Inferior parietal cortex (tissue), 1 donor: ENCODE data around the gene MYO1D.
"Not testable (repeated sequence)": the region's sequence is repeated elsewhere in the genome, so short reads cannot be mapped to it uniquely, and the experiment has no call there.

Source experiments
- DNase-seq: peaks from one replicate; pipeline ENCODE4 v3.0.0-alpha.2; 2016; ENCODE audit errors: extremely low spot score

MYO1D gene

DNA sequence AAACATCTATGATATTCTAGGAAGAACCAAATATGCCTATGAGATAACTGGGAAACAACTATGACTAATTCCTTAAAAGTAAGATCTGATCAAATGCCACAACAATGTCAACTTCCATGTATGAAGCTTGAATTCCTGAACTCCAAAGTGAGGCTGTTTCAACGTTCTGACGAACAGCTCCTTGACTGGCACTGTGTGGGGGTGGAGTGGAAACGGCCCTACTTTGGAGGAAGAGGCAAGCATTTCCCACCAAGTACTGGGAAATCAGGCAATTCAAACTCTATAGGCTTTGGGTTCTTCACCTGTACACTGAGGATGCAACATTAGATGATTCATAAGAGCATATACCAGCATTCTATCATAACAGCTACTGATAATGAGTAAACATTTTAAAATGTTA, 203.0 kb downstream of the MYO1D start:
- no peak for DNase-seq

DNA sequence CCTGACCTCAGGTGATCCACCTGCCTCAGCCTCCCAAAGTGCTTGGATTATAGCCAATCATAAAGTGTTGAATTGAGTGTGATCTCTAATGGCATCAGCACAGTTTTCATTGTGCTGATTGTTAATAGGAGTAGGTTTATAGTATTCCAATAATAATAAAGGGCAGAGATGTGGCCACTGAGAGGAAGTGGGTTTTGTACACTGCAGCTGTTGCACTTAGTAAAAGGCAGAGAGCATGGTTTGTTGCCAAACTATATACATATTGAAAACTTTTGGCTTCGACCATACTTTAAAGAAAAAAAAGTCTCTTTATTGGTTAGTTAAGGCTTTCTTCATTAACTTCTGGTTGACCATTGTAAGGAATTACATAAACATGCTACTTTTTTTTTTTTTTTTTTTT, 204.2 kb downstream of the MYO1D start:
- no peak for DNase-seq

DNA sequence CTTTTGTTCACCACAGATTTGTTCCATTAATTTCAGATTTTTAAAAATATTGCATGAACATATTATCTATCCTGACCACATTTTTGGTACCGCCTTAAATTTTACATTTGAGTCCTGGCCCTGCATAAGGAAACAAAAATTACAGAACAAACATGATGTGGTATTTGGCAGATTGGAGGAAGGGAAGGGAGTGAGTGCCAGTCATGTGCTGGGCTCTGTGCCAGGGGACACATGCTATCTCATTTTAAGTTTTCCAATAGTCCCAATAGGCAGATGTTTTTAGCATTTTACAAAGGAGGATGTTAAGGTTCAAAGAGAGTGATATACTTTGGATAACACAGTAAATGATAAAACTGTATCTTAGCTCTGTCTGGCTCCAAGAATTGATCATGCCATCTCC, 205.0 kb downstream of the MYO1D start:
- no peak for DNase-seq

DNA sequence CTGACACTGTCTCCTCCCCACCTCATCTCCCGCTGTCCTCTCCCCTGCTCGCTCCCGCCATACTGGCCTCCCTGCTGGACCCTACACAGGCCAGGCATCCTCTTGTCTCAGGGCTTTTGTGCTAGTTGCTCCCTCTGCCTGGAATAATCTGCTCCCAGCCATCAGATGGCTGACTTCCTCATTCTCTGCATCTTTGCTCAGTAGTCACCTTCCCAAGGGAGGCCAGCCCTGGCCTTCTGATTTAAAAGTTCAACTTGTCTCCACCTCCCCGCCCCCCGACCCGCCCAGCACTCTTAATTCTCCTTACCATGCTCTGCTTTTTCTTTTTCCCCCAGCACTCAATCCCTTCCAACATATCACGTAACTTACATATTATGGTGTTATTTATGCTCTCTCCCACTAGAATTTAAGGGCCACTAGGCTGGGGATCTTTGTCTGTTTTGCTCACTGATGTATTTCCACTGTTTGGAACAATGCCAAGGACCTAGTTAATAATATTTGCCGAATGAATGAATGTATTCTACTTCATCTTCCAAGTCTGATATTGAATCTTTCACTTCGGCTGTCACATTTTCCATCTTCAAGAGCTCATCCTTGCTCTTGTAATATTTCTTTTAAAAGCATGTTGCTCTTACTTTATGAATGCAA, 211.9 kb downstream of the MYO1D start:
- no peak for DNase-seq

DNA sequence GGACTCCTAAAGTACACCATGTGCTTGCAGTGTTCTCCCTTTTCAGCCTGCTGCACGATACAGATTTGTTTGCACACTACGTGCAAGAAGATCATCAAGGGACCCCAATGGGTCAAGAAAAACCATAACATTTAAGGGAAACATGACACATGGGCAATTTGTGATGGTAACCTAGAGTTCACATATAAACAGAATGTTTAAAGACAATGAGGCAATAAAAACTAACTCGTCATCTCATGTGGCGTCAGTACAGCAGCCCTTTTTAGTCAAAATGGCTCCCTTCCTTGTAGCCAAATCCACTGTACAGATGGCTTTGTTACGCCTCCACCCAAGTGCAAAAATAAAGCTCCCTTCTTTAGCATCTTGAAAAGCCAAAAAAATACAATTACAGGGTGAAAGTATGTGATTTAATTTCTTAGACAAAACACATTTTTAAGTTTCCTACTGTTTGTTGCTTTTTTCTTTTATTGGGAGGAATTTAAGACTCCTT, 216.4 kb downstream of the MYO1D start:
- peak; percentile 60 for DNase-seq

DNA sequence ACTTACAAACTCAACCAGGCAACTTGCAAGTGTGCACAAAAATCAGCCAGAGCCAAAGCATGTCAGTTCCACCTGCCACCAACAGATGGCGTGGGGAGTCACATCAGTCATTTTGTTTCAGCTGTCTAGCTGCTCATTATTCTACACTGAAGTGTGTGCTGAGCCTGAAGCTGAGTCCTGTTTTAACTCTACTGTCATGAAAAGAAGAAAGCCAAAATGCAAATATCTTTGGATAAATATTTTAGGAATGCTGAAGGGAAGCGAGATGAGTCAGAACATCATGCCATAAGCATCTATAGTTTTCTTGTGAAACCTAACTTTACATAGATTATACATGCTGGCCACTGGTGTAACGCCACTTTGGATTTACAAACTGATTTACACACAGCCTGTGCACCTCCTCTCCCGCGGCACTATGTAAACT, 217.5 kb downstream of the MYO1D start:
- peak; percentile 93 for DNase-seq

DNA sequence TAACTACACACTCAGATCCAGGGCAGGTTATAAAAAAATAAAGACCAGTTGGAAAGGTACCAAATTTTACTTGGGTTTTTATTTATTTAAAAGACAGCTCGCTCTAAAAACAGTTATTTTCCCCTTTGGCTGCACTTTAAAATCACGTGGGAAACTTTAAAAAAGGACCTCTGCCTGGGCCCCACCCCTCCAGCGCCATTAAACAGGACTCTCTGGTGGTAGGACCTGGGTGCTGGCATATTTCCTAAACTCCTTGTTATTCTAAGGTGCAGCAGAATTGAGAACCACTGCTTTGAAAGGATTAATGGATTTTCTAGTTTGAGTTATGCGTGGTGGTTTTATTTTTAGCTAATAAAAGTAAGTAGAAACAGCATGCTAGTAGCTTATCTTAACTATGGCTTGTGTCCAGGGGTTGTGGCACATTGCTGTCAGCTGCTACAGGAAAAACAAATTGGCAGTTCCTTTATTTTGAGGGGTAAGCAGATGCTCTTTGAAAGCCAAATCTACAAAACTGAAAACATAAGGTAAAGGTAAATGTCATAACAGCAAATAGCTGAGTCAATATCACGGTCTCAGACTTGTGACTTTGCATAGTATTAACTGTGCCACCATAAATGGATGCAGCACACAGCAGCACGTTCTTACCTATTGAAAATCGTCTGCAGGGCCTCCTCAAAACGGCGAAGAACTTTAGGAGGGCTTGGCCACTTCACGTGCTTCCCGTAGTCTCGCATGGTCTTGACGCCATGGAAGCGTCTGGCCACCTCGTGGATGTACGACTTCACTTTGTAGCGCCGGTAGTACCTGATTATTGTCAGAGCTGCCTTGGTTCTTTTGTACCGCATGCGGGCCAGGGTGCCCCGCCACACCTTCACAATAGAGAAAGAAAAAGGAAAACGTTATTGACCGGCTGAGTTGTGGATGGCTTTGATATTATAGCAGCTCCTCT, 218.2 kb downstream of the MYO1D start:
- no peak for DNase-seq

DNA sequence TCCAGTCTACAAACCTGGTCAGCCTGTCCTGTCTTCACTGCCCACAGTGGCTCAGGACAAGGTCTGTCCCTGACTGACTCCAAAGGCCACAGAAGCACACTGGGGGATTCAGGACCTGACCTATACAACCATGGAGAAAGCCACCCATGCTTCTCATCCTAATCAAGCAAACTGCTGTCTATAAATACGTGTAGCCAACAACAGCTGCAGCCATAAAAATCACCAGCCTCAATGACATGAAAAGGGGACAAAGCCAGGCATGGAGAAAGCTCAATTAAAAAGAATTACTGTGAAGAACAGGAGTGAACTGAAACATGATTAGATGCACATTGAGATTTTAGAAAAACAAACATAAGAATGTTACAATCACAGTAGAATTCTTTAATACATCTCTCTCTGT, 220.0 kb downstream of the MYO1D start:
- DNase-seq, result no peak

DNA sequence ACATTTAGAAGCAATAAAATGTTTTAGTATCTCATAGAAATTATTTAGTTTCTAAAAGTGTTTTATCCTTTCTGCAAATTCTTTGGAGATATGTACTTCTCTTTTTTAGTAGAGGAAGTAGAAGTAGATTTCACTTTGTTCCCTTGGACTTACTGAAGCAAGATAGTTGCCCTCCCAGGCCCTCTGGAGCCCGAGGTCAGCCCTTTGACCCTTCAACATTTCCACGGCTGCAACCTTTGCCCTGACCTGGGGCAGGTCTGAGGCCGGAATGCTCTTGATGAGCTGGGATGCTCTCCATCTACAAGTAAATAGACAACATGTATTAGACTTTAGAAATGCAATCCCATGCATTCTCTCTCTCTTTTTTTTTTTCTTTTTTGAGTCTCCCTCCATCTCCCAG, 222.6 kb downstream of the MYO1D start:
- no peak for DNase-seq

DNA sequence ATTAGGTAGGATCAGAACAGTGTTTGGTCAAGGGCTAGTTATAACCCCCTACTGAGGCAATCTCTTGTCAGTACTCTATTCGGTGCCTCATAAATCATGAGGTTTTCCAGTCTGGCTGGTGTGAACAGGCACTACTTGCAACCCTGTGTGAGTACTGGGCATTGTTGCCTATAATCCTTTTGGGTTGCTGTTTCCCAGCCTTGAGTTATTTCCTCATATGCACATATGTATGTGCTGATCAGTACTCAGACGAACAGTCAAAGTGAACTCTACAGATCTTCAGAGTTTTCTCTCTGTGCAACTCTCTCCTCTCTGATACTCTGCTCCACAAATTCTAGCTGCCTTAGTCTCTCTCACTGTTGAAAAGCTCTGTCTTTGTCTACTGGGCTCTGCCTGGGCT, 225.8 kb downstream of the MYO1D start:
- no peak for DNase-seq

DNA sequence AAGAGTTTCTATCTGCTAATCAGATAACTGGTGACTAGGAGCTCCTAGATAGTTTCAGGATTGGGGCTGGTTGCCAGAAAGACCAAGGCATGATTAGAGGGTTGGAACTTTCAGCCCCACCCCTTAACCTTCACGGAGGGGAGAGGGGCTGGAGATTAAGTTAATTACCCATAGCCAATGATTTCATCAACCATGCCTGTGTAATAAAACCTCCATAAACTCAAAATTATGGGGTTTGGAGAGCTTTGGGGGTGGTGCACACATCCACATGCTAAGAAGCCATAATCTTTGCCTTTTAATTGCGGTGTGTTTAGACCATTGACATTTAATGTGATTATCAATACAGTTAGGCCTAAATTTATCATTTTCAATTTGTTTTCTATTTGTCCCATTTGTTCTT, 228.5 kb downstream of the MYO1D start:
- DNase-seq, result no peak

DNA sequence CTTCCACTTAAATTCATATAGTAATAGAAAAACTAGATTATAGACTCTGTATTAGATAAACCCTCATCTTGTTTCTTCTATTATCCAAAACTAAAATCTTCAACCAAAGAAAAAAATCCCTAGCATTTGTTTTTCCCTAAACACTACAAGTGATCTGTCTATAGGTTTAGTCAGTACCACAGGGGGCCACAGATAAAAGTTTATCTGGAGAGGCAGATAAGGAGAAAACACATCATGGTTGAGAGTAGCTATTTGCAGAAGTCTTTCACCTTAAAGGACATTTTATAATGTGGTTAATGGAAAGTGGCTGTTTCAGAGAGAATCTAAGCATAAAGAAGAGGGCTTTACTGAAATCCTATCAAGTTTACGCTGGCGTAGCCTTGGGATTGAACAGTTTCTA, 230.0 kb downstream of the MYO1D start:
- no peak for DNase-seq

DNA sequence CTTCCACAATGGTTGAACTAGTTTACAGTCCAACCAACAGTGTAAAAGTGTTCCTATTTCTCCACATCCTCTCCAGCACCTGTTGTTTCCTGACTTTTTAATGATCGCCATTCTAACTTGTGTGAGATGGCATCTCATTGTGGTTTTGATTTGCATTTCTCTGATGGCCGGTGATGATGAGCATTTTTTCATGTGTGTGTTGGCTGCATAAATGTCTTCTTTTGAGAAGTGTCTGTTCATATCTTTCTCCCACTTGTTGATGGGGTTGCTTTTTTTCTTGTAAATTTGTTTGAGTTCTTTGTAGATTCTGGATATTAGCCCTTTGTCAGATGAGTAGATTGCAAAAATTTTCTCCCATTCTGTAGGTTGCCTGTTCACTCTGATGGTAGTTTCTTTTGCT, 235.4 kb downstream of the MYO1D start:
- not testable (repeated sequence) for DNase-seq

DNA sequence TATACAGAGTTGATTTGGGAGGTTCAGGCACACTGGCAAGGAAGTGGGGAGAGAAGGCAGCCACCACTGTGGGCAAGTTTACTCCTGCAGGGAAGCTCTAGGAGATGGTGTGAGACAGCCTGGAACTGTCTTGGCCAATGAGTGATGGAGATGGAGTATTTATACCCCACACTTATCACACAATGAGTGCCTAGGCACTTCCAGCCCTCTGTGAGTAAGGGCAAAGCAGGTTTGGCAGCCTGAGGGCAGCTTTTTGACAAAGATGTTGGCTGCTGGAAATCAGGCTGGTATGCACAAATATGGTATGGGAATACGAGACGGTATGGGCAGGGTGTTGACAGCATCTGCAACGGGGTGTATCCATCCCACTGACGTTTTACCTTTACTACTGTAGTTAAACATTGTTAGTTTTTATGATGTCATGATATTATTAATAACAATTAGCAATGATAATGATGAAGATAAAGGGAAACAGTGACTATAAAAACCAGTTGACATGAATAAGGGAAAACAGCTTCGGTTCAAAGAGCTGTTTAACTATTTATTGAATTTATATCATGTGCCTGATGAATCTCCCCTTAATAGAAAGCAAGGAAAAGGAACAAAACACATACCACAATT, 240.2 kb downstream of the MYO1D start:
- DNase-seq, result no peak

DNA sequence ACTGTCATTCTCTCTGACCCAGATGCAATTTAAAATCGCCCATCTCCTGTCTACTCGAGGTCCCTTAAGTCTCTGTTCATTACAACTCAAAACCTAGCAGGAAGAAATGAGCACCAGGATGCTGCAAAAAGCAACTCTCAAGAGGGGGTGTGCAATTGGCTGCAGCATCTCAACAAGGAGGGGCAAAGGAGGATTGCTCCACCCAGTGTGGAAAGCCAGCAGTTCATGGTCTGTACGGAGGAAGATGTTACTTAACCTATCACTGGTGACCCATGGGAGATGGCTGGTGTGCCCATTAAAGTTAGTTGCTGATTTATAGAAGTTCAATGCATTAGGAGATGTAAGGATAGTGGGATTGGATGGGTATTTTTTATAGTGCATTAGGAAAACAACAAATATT, 242.8 kb downstream of the MYO1D start:
- DNase-seq, result no peak

DNA sequence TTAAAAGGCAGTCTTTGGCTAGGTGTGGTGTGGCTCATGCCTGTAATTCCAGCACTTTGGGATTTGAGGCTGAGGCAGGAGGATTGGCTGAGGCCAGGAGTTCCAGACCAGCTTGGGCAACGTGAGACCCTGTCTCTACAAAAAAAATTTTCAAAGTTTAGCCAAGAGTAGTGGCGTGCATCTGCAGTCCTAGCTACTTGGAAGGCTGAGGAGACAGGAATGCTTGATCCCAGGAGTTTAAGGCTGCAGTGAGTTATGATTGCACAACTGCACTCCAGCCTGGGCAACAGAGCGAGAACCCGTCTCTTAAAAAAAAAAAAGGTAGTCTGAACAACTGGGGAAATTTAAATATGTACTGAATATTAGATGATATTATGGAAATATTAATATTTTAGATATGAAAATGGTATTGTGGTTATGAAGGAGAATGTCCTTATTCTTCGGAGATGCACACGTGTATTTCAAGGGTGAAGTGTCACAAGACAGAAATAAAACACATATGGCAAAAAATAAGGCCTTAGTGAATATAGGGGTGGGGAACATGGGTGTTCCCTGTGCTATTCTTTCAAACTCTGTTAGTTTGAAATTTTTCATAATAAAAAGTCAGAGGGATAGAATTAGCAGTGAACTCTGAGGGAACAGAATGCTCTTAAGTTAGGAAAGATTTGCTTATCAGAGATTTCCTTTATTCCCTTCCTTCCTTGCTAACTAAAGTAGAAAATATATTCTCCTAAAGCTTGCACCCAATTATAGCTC, 245.4 kb downstream of the MYO1D start:
- no peak for DNase-seq

DNA sequence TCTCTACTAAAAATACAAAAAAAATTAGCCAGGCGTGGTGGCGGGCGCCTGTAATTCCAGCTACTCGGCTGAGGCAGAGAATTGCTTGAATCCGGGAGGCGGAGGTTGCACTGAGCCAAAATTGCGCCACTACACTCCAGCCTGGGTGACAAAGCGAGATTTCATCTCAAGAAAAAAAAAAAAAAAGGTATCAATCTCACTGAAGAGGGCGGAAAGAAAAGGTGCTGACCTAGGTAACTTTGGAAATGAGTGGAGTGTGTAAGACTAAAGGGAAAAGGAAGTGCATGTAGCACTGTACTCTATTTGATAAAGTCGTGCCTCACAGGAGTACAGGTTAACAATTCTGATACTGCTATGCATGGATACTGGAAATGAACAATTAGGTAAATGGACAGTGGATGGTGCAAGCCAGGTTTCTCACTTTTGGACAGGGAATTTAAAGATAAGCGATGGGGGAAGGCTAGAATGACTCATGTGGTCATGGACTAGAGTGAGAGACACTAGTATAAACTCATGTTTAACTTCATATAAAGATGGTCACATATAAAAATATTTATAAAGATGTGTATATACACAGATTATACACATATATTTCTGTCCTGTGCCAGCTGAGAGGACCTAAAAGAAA, 247.2 kb downstream of the MYO1D start:
- DNase-seq, result no peak

DNA sequence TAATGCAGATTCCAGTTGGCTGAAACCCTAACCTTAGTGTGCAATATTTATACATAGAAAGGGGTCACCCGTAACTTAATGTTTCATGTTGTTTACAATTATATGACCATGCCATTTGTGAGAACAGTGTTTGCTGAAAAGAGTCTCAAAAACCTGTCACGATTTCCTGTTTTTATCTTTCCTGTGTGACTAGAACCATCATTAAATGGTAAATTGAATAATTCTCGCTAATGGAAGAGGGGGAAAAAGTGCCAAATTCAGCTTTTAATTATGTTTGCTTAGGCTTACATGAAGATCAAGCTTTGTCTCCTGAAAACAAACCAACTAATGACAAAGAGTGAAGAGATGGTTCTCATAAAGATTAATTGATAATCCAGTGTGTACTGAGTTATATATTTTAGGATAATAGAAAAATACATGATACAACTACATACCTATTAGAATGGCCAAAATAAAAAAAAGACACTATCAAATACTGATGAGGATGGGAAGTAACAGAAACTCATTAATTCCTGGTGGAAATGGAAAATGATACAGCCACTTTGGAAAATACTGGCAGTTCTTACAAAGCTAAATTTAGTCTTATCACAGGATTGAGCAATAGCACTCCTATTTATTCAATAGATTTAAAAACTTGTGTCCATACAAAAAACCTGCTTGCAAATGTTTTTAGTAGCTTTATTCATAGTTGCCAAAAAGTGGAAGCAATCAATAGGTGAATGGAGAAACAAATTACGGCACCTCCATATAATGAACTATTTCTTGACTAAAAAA, 248.5 kb downstream of the MYO1D start:
- no peak for DNase-seq

DNA sequence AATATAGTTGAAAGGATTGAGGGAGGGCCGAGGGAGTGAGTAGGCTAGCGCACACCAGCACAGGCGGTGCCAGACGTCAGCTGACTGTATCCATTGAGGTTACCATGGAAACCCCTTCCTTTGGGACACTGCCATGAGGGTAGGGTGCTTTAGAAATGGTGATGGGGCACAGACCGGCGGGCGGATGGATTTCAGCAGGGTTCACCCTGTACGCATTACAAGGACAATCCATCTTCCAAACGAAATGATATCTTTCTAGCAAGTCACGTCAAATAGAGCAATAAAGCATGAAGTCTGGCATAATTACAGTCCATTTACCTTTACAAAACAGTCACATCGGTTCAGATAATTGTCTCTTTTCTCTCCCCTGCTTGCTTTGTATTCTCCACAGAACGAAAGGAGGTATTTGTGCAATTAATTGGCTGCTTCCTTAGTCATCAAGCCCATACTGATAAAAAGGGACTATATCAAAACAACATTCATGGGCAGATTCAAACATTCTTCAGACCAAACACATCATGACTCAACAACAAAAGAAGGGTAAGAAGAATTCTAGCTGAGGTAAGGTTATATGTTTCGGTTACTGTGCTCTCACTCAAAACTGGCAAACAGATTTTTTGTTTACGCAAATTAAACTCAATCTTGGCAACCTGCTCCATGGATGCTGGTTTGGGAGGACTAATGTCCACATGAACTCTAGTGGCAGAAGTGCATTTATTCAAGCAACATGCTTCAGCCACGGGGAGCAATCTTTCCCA, 249.5 kb downstream of the MYO1D start:
- DNase-seq, result peak; percentile 85

DNA sequence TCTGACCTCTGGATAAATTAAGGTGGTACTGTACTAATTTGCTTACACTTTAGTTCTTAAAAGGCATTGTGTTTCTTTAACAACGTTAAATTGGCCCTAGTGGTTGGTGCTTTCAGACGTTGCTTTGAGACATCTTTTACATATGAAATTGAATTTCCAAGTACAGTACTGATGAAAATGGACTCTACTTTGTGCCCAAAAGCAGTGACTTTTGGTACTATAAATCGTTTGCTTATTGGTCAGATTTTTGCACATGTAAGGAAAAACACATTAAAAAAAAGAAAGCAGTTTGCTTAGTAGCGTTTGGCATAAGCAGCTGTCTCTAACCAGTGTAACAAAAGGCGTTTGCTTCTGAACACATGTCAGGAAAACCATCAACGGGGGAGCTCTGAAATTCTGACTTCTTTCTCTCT, 250.5 kb downstream of the MYO1D start:
- DNase-seq, result peak; percentile 61
